ENCODE data around the gene AADACL3. TPM values are rescaled to one million over a fixed set of nuclear protein-coding genes. Genes with fewer than 3 reads are reported as not detected.

AADACL3 gene, protein sequence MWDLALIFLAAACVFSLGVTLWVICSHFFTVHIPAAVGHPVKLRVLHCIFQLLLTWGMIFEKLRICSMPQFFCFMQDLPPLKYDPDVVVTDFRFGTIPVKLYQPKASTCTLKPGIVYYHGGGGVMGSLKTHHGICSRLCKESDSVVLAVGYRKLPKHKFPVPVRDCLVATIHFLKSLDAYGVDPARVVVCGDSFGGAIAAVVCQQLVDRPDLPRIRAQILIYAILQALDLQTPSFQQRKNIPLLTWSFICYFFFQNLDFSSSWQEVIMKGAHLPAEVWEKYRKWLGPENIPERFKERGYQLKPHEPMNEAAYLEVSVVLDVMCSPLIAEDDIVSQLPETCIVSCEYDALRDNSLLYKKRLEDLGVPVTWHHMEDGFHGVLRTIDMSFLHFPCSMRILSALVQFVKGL
- not detected in 5 replicates for total RNA-seq (2022; extraction: Qiagen RNA extraction; ENCODE audit: low read depth)

GRCh38 chr1:12715896-12716437, at the start of gene AADACL3:
TSS of gene AADACL3 (plus strand) at chr1:12716110. CDS start at chr1:12716177, 67 bp downstream.

GRCh38 chr1:12745992-12746323, 30.0 kb downstream of the AADACL3 start, which contains the start of gene CFAP107:
TSS of gene CFAP107 (plus strand) at chr1:12746200. CDS start at chr1:12746431, 231 bp downstream.

GRCh38 chr1:12773438-12773837, 57.5 kb downstream of the AADACL3 start, which contains the start of gene PRAMEF12:
TSS of gene PRAMEF12 (plus strand) at chr1:12773738. CDS start at chr1:12774868, 1,130 bp downstream.

Other genes with a start within 250 kb of the AADACL3 start
- gene DHRS3, start 97.9 kb upstream of the AADACL3 start, total RNA-seq (2022; extraction: Qiagen RNA extraction; ENCODE audit: low read depth) = 42.2 to 64.4 TPM (median 56.3 TPM) in 5 replicates
- gene AADACL4, start 72.0 kb upstream of the AADACL3 start, total RNA-seq (2022; extraction: Qiagen RNA extraction; ENCODE audit: low read depth) = not detected in 5 replicates
- not detected in 5 replicates for gene CFAP107, start 30.1 kb downstream of the AADACL3 start, total RNA-seq (2022; extraction: Qiagen RNA extraction; ENCODE audit: low read depth)
- gene PRAMEF12, start 57.6 kb downstream of the AADACL3 start, total RNA-seq (2022; extraction: Qiagen RNA extraction; ENCODE audit: low read depth) = not detected in 5 replicates
- not detected in 5 replicates for gene PRAMEF1, start 75.3 kb downstream of the AADACL3 start, total RNA-seq (2022; extraction: Qiagen RNA extraction; ENCODE audit: low read depth)
- gene PRAMEF11, start 115.3 kb downstream of the AADACL3 start, total RNA-seq (2022; extraction: Qiagen RNA extraction; ENCODE audit: low read depth) = not detected in 5 replicates
- gene HNRNPCL1, start 132.6 kb downstream of the AADACL3 start, total RNA-seq (2022; extraction: Qiagen RNA extraction; ENCODE audit: low read depth) = not detected in 5 replicates
- not detected in 5 replicates for gene PRAMEF2, start 141.0 kb downstream of the AADACL3 start, total RNA-seq (2022; extraction: Qiagen RNA extraction; ENCODE audit: low read depth)
- not detected in 5 replicates for gene PRAMEF4, start 170.1 kb downstream of the AADACL3 start, total RNA-seq (2022; extraction: Qiagen RNA extraction; ENCODE audit: low read depth)
- not detected in 5 replicates for gene PRAMEF10, start 182.2 kb downstream of the AADACL3 start, total RNA-seq (2022; extraction: Qiagen RNA extraction; ENCODE audit: low read depth)
- not detected in 5 replicates for gene PRAMEF7, start 200.5 kb downstream of the AADACL3 start, total RNA-seq (2022; extraction: Qiagen RNA extraction; ENCODE audit: low read depth)
- not detected in 5 replicates for gene PRAMEF6, start 231.5 kb downstream of the AADACL3 start, total RNA-seq (2022; extraction: Qiagen RNA extraction; ENCODE audit: low read depth)

All from A549 treated with DMSO at 1 μM for 4 hours (cell line).